ENCODE data around the gene ARHGEF40.
A peak's percentile ranks its signal among the peaks of the same experiment; 100 is the strongest.

The ARHGEF40 gene

GRCh38 chr14:21070083-21070609 is at the start of gene ARHGEF40:
TSS of gene ARHGEF40 (plus strand) at chr14:21070304. CDS start at chr14:21070397, 93 bp downstream.
- DNase-seq, result peak in 1 of 2 donors; percentile 40

- DNase-seq, result no peak
Measured at GRCh38 chr14:21020977-21021545, 49.0 kb upstream of the ARHGEF40 start.

DNA sequence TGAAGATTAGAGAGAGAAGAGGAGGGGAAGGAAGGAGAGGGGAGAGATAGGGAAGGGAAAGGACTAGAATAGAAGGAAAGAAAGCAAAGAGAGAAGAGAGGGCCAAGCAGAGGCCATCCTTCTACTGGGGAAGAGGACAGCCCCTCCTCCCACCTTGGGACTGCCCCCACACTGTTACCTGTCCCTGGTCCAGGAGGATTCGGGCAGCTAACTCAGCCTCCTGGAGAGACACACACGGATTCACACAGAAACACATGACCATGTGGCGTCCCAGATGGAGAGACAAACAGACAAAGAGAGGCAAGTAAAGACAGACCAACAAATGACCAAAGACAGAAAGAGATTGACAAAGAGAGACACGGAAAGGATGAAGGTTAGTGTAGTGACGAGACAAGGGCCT is 47.4 kb upstream of the ARHGEF40 start:
- DNase-seq, result no peak

GRCh38 chr14:21023174-21023573 is 46.9 kb upstream of the ARHGEF40 start:
- DNase-seq, result no peak

DNA sequence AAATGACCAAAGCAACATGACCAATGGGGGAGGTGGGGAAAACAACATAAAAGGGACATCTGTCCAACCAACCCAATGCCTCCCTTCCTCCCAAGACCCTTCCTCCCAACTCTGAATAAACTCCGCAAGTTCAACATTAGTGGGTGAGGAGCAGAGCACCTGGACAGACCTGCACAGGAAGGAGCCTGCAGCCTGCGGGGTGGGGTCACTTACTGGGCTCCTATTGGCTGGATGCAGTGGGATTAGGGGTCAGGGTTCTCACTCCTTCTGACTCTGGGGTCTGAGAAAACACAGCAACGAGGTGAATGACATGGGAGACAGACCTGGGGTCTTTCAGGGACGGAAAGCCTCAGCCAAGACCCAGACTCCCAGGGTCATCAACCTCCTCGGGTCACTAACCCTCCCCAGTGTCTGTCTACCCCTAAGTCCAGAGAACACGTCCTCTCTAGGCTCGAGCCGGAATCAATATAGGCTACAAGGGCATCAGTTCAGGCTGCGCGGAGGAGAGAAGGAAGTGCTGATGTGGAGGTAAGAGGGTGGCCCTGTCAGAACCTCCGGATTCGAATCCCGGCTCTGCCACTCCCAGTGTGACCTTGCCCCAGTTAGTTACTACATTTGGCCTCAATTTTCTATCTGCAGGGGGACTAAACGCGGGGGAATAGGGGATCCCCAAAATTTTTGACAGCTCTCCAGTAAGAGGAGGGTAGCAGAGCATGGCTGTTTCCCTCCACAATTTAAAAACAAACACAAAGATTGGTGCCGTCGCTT is 46.1 kb upstream of the ARHGEF40 start:
- DNase-seq, result peak in 1 of 2 donors; percentile 22

DNA sequence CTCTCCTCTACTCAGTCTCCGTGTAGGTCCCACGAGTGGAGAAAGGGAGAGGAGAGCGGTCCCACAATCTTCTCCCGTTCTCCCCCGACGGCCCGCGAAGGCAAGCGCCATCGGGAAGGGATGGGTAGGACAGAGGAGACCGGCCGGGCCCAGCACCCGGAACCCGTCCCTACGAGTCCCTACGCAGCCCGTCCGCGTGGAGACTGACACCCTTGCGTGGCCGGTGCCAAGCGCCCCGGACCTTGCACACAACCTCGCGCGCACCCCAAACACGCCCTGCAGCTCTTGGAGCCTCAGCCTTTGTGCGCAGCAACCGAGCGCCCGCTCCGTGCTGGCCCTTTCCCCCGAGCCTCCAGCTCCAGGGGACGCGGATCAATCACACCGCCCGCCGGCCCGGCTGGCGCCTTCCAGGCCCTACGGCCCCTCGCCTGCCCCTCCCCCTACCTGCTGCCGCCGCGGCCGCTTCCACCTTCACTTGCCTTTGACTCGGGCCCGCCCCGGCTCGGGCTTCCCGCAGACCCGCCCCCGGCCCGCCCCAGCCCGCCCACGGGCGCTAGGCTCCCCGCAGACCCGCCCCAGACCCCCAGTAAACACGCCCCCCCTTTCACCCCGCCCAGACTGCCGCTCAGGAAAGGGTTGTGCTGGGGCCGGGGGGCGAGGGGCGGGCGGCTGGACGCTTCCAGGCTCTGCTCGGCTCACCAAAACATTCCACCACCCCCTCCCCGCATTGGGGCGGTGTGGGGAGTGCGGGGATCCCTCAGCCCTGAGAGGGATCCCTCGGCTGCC is 45.3 kb upstream of the ARHGEF40 start, which contains the start of gene NDRG2:
Gene NDRG2 (minus strand): TSS at position 477 of the 786 bp plus-strand sequence. CDS start 1,746 bp downstream, outside the sequence.
- DNase-seq, result peak; percentile 67 to 75

GRCh38 chr14:21025371-21026273 is 44.5 kb upstream of the ARHGEF40 start:
- DNase-seq, result no peak

GRCh38 chr14:21026274-21026987 is 43.7 kb upstream of the ARHGEF40 start:
- DNase-seq, result no peak

DNA sequence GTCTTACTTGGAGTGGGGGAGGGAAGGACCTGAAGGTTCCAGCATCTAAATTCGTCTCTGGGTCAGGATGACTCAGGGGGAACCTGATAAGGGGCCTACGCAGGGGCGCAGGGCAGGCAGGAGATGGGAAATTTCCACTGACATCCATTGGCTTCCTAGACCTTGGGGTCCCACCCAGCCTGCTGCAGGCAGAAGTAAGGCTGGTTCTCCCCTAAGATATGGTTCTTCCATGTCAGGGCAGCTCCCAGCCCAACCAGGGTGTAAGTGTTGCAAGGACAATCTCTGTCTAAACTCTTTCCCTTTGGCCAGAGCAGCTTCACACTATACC is 43.2 kb upstream of the ARHGEF40 start:
- DNase-seq, result no peak

DNA sequence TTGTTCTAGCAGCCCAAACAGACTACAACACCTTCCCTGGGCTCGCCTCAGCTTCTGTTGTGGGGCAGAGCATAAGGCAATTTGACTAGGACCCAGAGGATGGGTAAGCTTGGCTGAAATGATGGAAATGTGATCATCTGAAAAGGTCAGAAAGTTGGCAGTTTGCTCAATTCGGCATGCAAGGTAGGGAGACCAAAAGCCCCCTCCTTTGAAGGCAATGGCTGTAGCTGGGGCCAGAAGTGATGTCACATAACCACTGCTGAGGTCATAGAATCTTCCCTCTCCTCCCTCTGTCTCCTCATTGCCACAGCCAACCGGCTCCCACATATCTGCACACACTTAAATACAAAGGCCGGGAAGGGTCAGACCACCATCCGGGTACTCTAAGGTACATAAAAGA is 40.2 kb upstream of the ARHGEF40 start, which contains the start of gene TPPP2:
Gene TPPP2 (plus strand): TSS at position 301 of the 400 bp plus-strand sequence. CDS start 365 bp downstream, outside the sequence.
- DNase-seq, result no peak

DNA sequence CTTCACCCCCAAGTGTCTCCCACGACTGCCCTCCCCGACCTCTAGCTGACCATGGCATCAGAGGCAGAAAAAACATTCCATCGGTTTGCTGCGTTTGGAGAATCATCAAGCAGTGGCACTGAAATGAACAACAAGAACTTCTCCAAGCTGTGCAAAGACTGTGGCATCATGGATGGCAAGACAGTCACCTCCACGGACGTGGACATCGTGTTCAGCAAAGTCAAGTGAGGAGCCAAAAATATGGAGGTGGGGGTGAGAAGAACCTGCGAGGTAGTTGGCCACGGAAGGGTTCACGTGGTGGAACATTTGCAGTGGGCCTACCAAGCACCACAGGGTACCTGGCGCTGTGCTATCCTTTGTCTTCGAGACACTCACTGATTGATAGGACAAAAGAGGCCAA is 39.6 kb upstream of the ARHGEF40 start:
- DNase-seq, result no peak

- DNase-seq, result no peak
Measured at GRCh38 chr14:21032326-21033132, 37.6 kb upstream of the ARHGEF40 start.

DNA sequence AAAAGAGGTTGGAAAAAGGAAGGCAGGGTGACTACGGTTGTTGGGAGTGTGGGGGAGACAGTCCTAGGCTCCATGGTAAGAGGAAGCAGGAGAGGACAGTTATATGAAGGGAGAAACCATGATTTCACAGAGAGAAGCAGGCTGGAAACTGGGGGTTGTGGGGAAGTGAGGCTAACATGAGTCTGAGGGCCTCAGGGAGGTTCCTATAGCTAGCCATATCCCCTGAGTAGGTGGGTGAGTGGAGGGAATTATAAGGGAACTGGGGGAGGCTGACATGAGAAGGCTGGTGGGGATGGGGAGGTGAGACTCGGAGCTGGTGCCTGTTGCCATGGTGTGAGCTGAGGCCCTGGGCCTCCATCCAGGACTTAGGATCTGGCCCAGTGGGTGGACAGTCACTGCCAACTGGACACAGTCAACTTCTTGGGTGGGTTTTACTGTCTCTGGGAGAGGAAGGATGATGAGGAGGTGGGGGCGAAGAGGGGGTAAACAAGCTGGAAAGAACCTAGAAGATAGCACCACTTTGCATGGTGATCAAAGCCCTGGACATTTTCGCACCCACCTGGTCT is 36.9 kb upstream of the ARHGEF40 start:
- no peak for DNase-seq

DNA sequence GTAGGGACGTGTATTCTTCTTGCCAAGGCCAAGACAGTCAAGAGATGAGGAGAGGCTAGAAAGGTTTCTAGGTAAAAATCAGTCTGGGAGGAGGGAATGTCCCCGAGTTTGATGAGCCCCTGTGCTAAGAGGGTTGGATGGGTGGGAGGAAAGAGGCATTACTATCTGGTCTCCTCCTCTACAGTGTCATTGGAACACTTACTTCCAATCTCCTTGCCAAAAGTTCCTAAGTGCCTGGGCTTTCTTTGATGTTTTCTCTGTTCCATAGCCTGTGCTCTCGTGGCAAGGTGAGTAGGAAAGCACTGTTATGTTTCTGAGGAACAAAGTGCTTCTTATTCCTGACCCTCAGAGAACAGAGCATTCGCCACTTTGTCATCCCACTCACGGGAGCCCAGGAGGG is 35.4 kb upstream of the ARHGEF40 start, which contains the start of gene RNASE13:
Gene RNASE13 (minus strand): TSS at position 101 of the 400 bp plus-strand sequence. CDS start 519 bp downstream, outside the sequence.
- no peak for DNase-seq

DNA sequence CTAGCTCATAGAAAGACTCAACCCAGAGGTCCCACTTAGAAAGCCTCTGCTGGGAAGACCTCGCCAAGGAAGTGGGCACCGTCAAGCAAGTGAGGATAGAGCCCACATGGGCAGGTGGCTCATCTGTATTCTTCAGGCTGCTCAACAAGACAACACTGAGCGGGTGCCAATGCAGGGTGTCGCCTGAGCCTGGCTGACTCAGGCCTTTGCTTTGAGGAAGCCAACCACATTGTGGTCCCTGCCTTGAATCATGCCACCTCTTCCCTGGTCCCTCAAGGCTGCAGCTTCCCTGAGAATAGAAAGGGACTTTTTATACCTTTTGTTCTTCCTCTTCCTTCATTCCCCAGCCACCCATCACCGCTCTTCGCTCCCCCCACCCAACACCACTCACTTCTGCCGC is 33.4 kb upstream of the ARHGEF40 start:
- no peak for DNase-seq

DNA sequence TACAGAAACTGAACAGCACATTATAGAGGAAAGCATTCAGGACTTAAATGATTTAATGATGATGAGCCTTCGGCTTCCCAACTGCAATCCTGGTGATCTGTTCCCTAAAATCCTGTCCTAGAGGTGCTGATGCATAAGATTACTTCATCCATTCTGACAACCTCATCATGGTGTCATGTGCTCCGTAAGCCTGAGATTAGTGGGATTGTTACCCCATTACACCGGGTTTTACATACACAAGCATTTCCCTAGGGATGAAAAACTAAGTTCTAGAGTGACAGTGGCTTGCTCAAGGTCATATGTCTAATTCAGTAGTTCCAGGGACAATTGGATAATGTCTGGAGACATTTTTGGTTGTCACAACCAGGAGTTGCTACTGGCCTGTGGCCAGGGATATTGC is 32.9 kb upstream of the ARHGEF40 start:
- no peak for DNase-seq

- no peak for DNase-seq
Measured at GRCh38 chr14:21038441-21039422, 31.4 kb upstream of the ARHGEF40 start.

- DNase-seq, result no peak
Measured at GRCh38 chr14:21039585-21040369, 30.3 kb upstream of the ARHGEF40 start.

Data from stimulated activated CD4-positive, alpha-beta T cell treated with anti-CD3 and anti-CD28 coated beads, Interleukin-2, amount 100 ng/mL, for 24 hours (primary cell).